Osteoblast (primary cell): ENCODE results near the gene SPRED2. TPM values are rescaled to one million over a fixed set of nuclear protein-coding genes. Genes with fewer than 3 reads are reported as not detected.

Source experiments
- DNase-seq: peaks from one replicate; pipeline ENCODE4 v3.0.0; 2011; ENCODE audit warnings: low spot score, mixed read lengths; ENCODE audit not compliant: insufficient read length; ENCODE audit errors: missing footprints
- H2AFZ ChIP-seq: 2 replicates; pipeline ENCODE4 v1.6.0; 2011; ENCODE audit warnings: mild to moderate bottlenecking, low read length
- H3K27ac ChIP-seq: 2 replicates; pipeline ENCODE4 v1.5.1; 2011; ENCODE audit warnings: mild to moderate bottlenecking, low read depth, low read length, moderate library complexity
- H3K27me3 ChIP-seq: 2 replicates; pipeline ENCODE4 v1.6.0; 2012; ENCODE audit warnings: mild to moderate bottlenecking, control low read depth, inconsistent platforms, low read length, moderate library complexity; ENCODE audit not compliant: insufficient read depth
- H3K36me3 ChIP-seq: 2 replicates; pipeline ENCODE4 v1.5.1; 2011; ENCODE audit warnings: mild to moderate bottlenecking, low read length, control low read depth, moderate library complexity; ENCODE audit not compliant: insufficient read depth
- H3K4me1 ChIP-seq: 2 replicates; pipeline ENCODE4 v1.5.1; 2011; ENCODE audit warnings: mild to moderate bottlenecking, low read length, control low read depth, moderate library complexity; ENCODE audit not compliant: insufficient read depth
- H3K4me2 ChIP-seq: 2 replicates; pipeline ENCODE4 v1.6.0; 2011; ENCODE audit warnings: mild to moderate bottlenecking, low read length; ENCODE audit not compliant: insufficient read depth
- H3K4me3 ChIP-seq: fragments of 200-600 bp; sonication (generic); 3 replicates; pipeline ENCODE4 v1.5.1; 2012; ENCODE audit warnings: mild to moderate bottlenecking, low read length, inconsistent platforms; ENCODE audit not compliant: insufficient read depth
- H3K79me2 ChIP-seq: 2 replicates; pipeline ENCODE4 v1.6.0; 2012; ENCODE audit warnings: mild to moderate bottlenecking, low read length, control low read depth, inconsistent platforms; ENCODE audit not compliant: insufficient read depth
- H3K9me3 ChIP-seq: 2 replicates; pipeline ENCODE4 v1.5.1; 2011; ENCODE audit warnings: low read depth, low read length, control low read depth
- H4K20me1 ChIP-seq: 2 replicates; pipeline ENCODE4 v1.6.0; 2012; ENCODE audit warnings: mild to moderate bottlenecking, low read length, control low read depth; ENCODE audit not compliant: insufficient read depth
- total RNA-seq: library from RNA; depleted of rRNA; stranded (reverse); fragments of >200 nt; gene quantifications from 2 replicates; pipeline ENCODE4 v1.2.3, GENCODE V29; 2012
- TF ChIP-seq, protein P1 (sequence below): IDR thresholded peaks from 2 replicates; pipeline ENCODE4 v1.5.1; 2011; ENCODE audit warnings: mild to moderate bottlenecking, low read depth, low read length, moderate library complexity; ENCODE audit errors: extremely low read depth

SPRED2 gene
- total RNA-seq, 1 donor, result 17.4 TPM

DNA sequence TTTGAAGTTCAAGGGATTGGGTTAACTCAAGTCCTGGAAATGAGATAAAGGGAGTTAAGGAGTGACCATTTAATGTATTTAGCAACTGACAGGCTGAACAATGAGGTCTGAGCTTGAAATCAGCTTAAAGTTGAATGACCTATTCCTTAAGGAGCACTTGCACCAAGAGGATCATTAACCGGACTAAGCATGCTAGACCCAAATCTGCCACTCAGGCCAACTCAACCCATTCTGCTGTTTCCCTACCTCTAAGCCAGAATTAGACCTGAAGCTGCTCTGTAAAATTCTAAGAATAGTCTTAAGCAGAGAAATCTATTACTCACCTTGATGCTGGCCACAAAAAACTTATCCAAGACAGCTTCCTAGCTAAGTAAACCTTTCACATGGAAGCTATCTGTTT, 59.8 kb downstream of the SPRED2 start:
- H3K36me3 ChIP-seq, result no peaks in the 10 kb centered on the region
- no peaks in the 10 kb centered on the region for H3K9me3 ChIP-seq
- peaks cover 94% of the 10 kb centered on the region for H3K79me2 ChIP-seq
- no peak overlapping the region for H3K4me2 ChIP-seq
- TF ChIP-seq, protein P1, sequence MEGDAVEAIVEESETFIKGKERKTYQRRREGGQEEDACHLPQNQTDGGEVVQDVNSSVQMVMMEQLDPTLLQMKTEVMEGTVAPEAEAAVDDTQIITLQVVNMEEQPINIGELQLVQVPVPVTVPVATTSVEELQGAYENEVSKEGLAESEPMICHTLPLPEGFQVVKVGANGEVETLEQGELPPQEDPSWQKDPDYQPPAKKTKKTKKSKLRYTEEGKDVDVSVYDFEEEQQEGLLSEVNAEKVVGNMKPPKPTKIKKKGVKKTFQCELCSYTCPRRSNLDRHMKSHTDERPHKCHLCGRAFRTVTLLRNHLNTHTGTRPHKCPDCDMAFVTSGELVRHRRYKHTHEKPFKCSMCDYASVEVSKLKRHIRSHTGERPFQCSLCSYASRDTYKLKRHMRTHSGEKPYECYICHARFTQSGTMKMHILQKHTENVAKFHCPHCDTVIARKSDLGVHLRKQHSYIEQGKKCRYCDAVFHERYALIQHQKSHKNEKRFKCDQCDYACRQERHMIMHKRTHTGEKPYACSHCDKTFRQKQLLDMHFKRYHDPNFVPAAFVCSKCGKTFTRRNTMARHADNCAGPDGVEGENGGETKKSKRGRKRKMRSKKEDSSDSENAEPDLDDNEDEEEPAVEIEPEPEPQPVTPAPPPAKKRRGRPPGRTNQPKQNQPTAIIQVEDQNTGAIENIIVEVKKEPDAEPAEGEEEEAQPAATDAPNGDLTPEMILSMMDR, result no peak
- peaks cover 34% of the 10 kb centered on the region for H3K4me1 ChIP-seq
- no peak for DNase-seq
- H2AFZ ChIP-seq, result no peak overlapping the region
- H3K27me3 ChIP-seq, result no peaks in the 10 kb centered on the region
- H4K20me1 ChIP-seq, result peaks cover 21% of the 10 kb centered on the region
- no peak overlapping the region for H3K4me3 ChIP-seq
- no peak overlapping the region for H3K27ac ChIP-seq

DNA sequence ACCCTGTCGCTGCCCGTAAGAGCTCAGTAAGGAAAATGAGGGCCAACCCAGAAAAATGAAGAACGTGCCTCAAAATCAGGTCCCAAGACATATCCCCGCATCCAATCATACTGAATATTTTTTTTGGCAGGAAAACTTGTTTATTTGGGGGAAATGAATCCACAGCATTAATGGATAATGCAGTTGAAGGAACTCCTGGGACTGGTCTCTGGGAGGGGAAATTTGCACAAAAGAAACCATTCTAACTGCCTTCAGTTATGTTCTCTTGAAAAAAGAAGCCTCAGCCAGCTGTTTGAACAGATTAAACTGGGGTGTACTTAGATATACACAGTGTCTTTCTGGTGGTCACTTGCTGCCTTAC, 61.3 kb downstream of the SPRED2 start:
- Histone ChIP-seq H3K9me3 (no peaks in the 10 kb centered on the region), H3K36me3 (no peaks in the 10 kb centered on the region), H3K27ac (no peak overlapping the region), H4K20me1 (peaks cover 19% of the 10 kb centered on the region), H3K4me2 (peak overlapping the region; percentile 62), H3K27me3 (no peaks in the 10 kb centered on the region), H3K4me3 (no peak overlapping the region), H2AFZ (no peak overlapping the region), H3K79me2 (peaks cover 87% of the 10 kb centered on the region), H3K4me1 (peaks cover 44% of the 10 kb centered on the region)
- TF ChIP-seq, protein P1, result no peak
- no peak for DNase-seq

DNA sequence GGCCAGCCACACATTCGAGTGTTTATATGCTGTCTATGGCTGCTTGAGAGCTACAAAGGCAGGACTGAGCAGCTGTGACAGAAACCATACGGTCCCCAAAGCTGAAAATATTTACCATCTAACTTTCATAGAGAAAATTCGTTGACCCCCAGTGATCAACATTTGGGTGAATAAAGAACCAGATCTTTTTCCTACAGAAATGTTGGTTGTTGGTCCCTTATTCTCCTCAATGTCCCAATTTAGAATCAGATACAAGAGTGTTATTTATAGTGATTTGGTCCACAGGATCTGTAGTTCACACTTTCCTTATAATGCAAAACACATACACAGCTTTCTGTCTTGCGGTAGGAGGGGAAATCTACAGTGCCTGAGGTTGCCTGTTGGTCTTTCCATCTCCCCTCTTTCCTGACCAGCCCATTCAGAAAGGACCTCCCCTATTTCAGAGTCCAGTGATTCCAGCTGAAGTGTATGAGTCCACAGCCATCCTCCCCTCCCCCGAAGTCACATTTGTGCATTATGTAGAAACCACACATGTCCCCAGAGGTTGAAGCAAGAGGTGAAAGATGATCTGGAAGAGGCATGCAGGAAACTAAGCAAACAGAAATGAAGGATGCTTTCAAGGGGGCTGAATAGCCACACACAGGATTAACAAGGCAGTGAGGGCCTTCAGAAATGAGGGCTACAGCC, 61.9 kb downstream of the SPRED2 start:
- peaks cover 19% of the 10 kb centered on the region for H4K20me1 ChIP-seq
- DNase-seq, result peak; percentile 46
- H3K27me3 ChIP-seq, result no peaks in the 10 kb centered on the region
- peak overlapping the region; percentile 62 for H3K4me2 ChIP-seq
- no peaks in the 10 kb centered on the region for H3K36me3 ChIP-seq
- peaks cover 49% of the 10 kb centered on the region for H3K4me1 ChIP-seq
- no peak overlapping the region for H2AFZ ChIP-seq
- H3K4me3 ChIP-seq, result no peak overlapping the region
- TF ChIP-seq, protein P1, result no peak
- no peak overlapping the region for H3K27ac ChIP-seq
- peaks cover 87% of the 10 kb centered on the region for H3K79me2 ChIP-seq
- H3K9me3 ChIP-seq, result no peaks in the 10 kb centered on the region

DNA sequence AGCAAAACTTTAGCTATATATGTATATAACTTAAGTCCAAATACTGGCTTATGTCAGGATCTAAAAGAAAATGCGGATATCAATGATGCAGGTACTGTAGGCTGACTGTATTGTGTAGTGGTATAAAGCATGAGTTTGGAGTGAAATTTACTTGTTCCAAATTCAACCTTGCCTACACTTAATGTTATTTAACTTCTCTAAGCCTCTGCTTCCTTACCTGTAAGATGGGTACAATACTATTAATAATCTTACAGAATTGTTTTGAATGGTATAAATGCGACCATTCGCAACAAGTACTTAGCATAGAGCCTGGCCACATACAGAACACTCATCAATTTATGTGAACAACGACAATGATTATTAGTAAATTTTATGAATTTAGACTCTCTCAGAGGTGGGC, 62.4 kb downstream of the SPRED2 start:
- Histone ChIP-seq H3K9me3 (no peaks in the 10 kb centered on the region), H4K20me1 (peaks cover 17% of the 10 kb centered on the region), H2AFZ (no peak overlapping the region), H3K79me2 (peaks cover 87% of the 10 kb centered on the region), H3K27me3 (no peaks in the 10 kb centered on the region), H3K4me1 (peaks cover 54% of the 10 kb centered on the region), H3K4me2 (no peak overlapping the region), H3K4me3 (no peak overlapping the region), H3K36me3 (no peaks in the 10 kb centered on the region), H3K27ac (no peak overlapping the region)
- DNase-seq, result no peak
- TF ChIP-seq, protein P1, result no peak
